Peyer's patch (tissue), 4 donors: ENCODE measurements around the gene LPGAT1.

Experiments
- CTCF ChIP-seq, 6 experiments: fragments of 450-650 bp in 4 of 6; fragments of 200-600 bp in 2 of 6; sonication (generic) in 1 of 6; IDR thresholded peaks; one replicate each; pipeline ENCODE4 v1.5.1; 2017 to 2019; ENCODE audit warnings: antibody characterized with exemption in 6 of 6, mild to moderate bottlenecking in 3 of 6, moderate library complexity in 1 of 6
- POLR2A ChIP-seq, 2 donors: fragments of 450-650 bp; IDR thresholded peaks; one replicate each; pipeline ENCODE4 v1.5.1; 2017; ENCODE audit warnings: antibody characterized with exemption in 2 of 2, mild to moderate bottlenecking in 2 of 2, moderate library complexity in 2 of 2

- TF ChIP-seq POLR2A (IDR thresholded peaks at IDR 0.05) (no peak), CTCF (IDR thresholded peaks at IDR 0.05) (no peak)
These were observed 114.6 kb downstream of the LPGAT1 start for GRCh38 chr1:211715971-211716370.
